Activated CD4-positive, alpha-beta T cell treated with anti-CD3 and anti-CD28 coated beads, Interleukin-2, amount 50 U/mL, for 24 hours (primary cell): ENCODE results near the gene CSRP1.
"Not testable (repeated sequence)": the region's sequence is repeated elsewhere in the genome, so short reads cannot be mapped to it uniquely, and the experiment has no call there.

ENCODE experiments used
- DNase-seq, 2 donors: peaks; one replicate each; pipeline ENCODE4 v3.0.0-alpha.2; 2020; ENCODE audit warnings: low read depth in 1 of 2, low spot score in 1 of 2

The CSRP1 gene

DNA sequence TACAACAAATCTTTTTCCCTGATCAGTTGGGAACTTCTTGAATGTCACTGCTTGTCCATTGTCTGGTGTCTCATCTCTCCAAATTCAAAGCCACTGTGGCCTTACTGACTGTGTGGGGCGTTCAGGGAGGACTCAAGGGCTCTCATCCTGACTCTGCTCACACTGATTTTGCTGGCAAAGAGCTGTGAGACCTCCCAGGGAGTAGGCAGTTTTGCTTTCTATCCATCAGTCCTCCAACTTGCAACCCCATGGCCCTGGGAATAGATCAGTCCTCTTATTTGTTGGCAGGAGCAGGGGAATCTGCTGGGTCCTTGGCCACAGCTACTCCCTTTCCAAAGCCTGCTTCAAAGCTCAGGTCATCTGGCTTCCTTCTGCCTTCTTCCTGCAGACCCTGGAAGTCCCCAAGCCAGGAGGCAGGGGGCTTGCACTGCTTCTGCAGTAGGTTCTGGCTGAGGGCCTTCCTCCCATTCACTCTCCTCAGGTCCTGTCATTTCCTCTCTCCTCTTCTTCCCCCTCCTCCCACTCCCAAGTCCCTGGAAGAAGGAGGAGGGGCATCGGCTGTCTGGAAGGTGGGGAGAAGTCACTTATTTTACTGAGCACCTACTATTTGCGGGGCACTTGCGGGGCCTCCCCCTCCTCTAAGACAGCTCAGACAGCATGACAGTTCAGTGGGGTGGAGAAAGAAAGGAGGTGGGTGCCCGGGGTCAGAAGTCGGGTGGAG, 31.1 kb upstream of the CSRP1 start:
- DNase-seq = no peak

DNA sequence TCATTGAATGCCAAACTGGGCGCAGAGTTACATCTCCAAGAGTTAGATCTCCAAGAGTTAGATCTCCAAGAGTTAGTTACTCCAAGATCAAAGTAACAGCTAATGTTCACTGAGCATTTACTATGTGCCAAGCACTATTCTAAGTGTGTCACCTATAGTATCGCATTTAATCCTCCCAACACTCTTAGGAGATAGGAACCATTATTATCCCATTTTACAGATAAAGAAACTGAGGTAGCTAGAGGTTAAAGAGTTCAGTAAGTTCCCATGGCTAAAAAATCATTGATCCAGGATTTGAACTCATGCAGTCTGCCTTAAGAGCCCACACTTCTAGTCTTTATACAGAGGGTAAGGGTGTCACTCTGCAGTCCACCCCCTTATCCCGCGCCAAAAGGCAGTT, 30.5 kb upstream of the CSRP1 start:
- DNase-seq = no peak

DNA sequence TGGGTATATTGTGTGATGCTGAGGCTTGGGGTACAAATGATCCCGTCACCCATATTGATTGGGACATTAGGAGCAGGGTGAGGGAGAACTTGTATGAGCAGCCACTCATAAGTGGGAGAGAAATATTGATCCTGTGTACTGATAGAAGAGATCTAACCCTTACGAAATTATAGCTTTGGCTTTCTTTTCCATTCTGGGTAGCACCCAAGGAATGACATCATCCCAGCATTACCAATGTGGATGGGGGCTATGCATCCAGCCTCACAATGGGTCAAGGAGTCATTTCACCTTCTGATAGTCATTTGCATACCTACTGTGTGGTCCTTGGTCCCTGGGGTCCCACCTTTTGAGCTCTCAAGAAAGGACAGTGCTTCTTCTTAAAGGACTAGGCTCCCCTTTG, 30.1 kb upstream of the CSRP1 start:
- DNase-seq = no peak

DNA sequence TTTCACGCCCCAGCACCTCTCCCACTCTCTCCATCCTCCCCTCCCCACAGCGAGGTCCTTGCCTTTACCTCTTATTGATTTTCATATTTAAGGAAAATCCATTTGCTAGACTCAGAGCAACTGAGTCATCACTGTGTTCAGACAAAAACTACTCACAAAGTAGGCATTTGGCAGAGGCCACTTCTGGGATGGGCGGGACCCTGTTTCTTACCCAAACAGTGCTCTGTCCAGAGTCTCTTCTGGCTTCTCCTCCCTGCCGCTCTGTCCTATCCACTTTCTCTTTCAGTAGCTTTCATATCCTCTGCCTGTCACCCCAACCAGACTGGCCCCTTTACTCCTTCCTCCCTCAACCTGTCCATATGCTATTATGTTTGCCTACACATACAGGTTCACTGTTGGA, 29.6 kb upstream of the CSRP1 start:
- no peak for DNase-seq

DNA sequence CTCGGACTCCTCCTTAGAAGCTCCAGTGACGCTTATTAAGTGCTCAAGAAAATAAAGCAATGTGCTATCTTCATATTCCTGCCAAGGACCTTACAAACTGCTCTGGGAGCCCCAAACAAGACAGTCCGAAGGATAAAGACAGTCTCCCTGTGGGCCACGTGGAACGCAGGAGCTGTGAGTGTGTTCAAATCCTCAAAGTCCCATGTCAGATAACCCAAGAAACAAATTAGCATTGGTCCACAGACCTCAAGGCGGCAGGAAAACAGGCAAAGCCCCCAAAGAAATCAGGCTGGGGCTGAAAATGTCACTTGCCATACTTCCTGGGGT, 29.0 kb upstream of the CSRP1 start:
- no peak for DNase-seq

DNA sequence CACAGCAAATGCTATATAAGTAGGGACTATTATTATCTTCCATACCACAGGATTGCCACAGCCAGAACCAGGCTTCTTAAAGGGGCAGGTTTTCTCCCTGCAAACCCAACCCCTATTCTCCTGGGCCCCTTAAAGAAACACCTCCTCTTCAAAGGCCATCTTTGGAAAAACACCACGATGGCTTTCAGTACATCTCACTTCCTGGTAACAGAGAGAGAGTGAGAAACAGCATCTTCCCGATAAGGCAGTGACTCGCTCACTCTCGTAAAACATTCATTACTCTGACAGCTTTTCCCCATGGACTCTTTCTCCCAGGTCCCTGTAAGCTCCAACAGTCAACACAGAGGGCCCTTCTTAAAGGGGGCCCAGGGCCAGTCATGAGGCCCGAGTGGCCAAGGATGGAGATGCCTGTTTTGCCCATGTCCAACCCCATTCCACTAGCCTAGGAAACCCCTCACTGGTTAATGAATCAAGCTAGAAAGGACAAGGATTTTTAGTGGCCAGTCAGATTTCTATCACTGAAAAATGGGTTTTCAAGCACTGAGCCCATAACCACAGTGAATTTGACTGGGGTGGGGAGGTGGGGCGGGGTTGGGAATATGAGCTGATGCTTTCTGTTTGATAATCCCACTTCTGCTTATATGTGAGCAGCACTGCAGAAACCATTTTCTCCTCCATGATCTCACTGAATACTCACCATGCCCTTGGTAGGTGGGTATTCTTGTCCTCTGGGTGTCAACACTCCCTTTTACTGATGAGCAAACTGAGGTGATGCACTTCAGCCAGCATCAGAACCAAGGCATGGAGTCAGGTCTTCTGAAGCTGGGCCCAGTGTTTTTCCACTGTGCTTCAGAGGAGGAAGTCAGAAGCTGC, 28.4 kb upstream of the CSRP1 start:
- no peak for DNase-seq

DNA sequence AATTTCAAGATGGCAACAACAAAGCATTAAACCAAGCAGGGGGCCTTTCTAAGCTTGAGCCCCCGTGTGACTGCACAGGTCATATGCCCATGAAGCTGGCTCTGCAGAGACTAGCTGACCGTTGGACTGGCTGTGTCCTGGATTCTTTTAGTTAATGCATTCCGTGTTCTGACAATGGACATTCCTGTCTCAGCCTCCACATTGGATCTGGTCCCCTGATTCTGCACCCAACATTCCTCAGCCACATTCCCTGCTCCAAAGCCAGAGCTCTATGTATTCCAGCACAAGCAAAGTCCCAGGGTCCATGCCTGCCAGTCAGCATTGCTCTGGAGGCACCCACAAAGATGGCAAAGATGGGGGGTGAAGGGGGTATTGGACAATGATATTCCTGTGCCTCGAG, 26.9 kb upstream of the CSRP1 start:
- DNase-seq = no peak

DNA sequence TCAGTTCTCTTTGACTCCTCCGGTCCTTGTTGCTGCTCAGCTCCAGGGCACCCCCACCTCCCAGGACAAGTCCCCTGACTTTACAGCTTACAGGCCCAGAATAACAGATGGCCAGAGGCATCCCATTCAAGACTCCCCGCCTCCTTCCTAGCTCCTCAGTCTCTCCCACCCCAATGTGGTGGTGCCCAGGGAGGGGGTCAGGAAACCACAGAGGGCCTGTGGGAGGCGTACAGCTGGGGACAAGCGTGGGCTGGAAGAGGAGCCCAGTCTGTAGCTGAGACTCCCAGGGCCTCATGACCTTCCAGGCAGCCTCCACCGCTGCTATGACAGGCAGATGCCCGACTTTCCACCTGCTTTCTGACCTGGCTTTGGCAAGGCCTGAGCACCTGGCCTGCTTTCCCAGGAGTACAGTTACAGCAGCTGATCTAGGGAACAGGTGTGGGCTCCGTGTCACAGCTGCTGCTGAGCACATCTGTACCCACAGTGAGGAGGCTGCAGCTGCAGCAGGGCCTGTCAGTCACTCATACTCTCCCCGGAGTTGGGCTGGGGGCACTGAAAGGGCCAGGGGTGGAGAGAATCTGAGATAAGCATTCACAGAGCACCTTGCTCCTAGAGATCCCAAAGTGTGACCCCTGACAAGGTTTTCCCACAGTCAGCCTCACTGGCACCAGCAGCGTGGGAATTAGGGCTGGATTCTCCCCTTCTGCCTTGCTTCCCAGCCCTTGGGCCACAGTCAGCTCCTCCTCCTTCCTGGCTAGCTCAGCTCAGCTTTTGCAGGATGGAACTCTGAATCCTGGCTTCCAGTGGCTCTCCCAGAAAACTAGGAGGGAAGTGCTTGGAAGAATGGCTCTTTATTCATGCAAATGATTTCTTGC, 24.9 kb upstream of the CSRP1 start:
- no peak for DNase-seq

DNA sequence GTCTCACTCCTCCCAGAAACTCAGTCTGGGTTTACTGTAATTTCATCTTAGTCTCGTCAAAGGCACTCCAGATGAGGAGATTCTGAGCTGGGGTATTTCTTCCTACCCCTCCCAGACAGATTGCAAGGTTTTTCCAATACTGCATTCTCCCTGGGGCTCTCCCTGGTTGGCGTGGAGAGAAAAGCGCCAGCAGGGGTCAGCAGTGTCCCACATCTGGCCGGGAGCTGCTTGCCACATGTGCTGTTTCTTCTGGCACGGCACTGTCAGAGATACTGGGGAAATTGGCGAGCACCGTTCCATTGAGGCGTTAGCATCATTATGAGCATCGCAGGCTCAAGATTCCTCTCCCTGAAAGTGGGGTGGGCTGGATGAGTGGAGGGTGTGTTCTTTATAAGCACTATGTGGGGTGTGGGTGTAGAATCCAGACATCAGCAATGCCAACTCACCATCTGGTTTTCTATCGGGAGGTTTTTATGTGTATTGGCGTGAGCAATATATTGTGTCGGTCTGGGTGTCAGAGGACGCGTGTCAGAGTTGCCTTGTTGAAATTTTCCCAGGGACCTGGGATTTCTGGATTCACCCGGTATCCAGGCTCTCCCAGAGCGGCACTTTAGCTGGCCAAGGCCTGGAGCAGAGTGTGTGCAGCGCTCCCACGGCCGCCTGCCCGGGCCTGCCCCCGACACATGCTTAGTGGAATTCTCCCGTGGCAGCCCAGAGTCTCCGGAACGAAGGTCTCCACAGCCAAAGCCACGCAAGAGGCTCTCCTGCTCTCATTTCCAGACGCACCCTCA, 24.0 kb upstream of the CSRP1 start:
- no peak for DNase-seq

DNA sequence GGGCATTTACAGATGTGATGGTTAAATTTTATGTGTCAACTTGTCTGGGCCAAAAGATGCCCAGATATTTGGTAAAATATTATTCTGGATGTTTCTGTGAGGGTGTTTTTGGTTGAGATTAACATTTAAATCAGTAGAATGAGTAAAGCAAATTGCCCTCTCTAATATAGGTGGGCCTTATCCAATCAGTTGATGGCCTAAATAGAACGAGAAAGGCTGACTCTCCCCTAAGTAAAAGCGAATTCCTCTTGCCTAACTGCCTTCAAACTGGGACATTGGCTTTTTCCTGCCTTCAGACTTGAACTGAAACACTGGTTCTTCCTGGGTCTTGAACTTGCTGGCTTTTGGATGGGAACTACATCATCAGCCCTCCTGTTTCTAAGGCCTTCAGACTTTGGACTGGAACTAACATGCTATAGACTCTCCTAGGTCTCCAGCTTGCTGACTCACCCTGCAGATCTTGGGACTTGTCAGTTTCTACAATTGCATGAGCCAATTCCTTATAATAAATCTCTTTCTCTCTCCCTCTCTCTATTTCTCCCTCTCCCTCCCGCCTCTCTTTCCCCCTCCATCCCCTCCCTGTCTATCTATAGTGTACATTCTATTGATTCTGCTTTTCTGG, 21.8 kb upstream of the CSRP1 start:
- DNase-seq = no peak

DNA sequence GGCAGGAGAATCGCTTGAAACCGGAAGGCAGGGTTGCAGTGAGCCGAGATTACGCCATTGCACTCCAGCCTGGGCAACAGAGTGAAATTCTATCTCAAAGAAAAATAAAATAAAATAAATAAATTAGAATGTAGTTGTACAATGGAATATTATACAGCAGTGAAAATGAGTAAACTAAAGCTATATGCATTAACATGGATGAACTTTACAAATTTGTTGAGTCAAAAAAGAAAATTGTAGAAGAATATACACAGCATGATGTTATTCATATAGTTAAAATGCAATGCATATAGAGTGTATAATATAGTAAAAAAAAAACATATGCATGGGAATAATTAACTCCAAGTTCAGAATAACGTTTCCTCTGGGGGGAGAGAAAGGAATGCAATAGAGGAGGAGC, 21.0 kb upstream of the CSRP1 start:
- DNase-seq = no peak

DNA sequence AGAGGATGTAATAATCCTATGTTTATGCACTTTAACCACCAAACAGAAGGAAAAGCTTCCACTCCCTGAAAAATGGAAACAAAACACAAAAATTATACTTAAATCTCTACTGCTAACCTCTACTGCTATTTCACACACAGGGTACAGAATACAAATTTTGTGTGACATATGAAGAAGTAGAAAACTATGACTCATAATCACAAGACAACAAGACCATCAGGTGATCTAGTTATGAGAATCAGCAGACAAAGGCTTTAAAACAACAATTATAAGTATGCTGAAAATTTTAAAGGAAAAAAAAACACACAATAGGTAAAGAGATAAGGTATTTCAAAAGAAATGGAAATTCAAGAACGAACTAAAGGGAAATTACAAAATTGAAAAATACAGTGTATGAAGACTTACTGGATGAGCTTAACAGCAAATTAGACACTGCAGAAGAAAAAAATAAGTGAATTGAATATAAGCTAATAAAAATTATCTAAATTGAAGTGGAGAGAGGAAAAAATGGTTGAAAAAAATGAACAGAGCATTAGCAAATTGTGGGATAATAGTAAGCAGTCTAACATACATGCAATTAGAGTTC, 18.4 kb upstream of the CSRP1 start:
- no peak for DNase-seq

DNA sequence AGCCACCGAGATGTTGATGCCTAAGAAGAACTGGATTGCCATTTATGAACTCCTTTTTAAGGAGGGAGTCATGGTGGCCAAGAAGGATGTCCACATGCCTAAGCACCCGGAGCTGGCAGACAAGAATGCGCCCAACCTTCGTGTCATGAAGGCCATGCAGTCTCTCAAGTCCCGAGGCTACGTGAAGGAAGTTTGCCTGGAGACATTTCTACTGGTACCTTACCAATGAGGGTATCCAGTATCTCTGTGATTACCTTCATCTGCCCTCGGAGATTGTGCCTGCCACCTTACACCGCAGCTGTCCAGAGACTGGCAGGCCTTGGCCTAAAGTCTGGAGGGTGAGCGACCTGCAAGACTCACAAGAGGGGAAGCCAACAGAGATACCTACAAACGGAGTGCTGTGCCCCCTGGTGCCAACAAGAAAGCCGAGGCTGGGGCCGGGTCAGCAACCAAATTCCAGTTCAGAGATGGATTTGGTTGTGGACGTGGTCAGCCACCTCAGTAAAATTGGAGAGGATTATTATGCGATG, 13.2 kb upstream of the CSRP1 start:
- DNase-seq = not testable (repeated sequence)

DNA sequence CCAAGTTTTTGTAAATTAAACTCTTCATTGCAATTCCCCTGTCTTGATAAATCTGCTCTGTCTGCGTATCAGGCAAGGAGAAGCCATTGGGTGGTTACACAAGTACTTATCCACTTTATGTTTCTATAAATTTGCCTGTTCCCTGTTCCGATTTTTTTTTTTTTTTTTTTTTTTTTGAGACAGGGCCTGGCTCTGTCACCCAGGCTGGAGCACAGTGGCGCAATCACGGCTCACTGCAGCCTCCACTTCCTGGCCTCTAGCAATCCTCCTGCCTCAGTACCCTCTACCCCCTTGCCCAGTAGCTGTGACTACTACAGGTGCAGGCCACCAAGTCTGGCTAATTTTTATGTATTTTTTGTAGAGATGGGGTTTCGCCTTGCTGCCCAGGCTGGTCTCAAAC, 11.1 kb upstream of the CSRP1 start:
- DNase-seq = no peak

DNA sequence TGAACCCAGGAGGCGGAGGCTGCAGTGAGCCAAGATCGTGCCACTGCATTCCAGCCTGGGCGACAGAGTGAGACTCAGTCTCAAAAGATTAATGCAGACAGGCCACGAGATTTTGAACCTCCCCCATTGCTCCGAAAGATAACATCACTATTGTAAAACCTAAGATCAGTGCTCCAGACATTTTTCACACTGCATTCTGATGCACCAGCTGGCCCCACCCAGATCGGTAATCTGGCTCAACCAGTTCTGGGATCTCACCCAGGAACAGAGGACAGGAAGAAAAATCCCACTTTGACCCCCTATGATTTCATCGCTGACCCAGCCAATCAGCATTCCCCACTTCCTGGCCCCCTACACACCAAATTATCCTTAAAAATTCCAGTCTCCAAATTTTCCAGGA, 10.7 kb upstream of the CSRP1 start:
- DNase-seq = no peak

DNA sequence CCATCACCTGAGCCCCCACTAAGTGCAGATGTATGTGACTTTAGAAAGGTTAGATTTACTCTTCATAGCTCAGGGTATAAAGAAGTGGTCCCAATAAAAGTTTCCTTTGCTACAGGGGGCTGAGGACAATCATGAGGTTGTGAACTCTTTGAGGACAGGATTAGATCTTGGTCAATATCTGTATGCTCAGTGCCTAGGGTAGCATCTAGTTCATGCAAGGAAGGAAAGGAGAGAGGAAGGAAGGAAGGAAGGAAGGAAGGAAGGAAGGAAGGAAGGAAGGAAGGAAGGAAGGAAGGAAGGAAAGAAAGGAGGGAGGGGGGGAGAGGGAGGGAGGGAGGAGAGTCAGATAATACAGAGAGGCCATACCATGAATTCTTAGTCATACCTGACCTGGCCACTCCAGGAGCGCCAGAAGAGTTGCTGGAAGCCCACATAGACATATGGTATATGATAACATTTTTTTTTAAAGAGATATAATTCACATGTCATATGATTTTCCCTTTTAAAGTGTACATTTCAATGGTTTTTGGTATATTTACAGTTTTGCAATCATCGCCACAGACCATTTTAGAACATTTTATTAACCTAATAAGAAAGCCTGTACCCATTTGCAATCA, 9.7 kb upstream of the CSRP1 start:
- no peak for DNase-seq

DNA sequence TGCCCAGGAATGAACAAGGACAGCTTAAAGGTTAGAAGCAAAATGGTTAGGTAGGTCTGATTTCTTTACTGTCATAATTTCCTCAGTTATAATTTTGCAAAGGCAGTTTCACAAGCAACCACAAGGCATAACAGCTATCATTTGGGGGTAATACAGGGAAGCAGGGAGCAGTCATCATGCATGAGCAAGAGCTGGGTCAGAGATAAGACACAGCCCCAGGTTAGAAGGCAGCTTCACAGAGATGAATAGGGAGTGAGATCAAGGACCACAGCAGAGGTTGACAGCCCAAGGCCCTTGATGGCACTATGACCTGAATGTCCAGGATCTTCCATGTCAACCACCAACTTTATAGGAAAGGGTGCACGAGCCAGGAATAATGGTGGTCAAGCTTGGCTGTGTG, 9.0 kb upstream of the CSRP1 start:
- no peak for DNase-seq

DNA sequence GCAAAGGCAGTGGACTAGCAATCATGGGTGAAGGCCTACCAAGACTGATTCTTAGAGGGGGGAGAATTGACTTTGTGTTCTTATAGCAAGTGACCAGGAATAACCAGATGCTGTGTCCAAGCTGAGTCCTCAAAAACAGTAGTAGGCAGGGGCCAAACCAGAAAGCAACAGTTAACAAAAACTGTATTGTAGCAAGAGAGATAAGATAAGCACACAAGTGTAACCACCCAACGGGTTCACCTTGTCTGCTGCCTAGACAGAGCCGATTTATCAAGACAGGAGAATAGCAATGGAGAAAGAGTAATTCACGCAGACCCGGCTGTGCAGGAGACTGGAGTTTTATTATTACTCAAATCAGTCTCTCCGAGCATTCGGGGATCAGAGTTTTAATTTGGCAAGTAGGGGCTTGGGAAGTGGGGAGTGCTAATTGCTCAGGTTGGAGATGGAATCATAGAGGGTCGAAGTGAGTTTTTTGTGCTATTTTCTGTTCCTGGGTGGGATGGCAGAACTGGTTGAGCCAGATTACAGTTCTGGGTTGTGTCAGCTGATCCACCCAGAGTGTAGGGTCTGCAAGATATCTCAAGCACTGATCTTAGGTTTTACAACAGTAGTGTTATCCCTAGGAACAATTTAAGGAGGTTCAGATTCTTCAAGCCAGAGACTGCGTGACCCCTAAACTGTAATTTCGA, 8.3 kb upstream of the CSRP1 start:
- no peak for DNase-seq

DNA sequence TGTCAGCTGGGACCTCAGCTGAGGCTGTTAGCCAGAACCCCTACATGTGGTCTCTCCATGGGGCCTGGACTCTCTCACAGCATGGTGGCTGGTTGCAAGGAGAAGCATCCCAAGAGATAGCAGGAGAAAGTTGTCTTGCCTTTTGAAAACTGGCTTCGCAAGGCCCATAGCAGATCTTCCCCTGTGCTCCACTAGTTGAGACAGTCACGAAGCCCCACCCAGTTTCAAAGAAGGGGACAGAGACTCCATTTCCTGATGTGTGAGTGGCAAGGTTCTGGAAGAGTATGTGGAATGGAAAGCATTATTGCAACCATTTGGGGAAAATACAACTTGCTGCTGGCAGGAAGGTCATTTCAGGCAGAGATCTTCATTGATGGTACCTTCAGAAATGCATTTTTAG, 7.5 kb upstream of the CSRP1 start:
- DNase-seq = no peak
